ENCODE data around the gene FBL.

Gene FBL

DNA sequence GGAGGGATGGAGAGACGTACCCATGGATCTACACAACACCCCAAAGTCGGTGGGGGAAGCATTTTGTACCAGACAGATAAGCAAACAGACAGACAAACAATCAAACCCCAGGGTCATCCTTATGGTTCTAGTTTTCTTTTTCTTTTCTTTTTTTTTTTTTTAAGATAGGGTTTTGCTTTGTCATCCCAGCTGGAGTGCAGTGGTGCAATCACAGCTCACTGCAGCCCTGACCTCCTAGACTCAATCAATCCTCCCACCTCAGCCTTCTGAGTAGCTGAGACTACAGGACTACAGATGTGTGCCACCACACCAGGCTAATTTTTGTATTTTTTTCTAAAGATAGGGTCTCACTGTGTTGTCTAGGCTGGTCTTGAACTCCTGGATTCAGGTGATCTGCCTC lies 17.9 kb upstream of the FBL start:
- H3K36me3 ChIP-seq (ENCODE audit: control insufficient read depth in 2 of 2, insufficient read depth in 2 of 2, low read length in 2 of 2): no peaks in the 10 kb centered on the region

DNA sequence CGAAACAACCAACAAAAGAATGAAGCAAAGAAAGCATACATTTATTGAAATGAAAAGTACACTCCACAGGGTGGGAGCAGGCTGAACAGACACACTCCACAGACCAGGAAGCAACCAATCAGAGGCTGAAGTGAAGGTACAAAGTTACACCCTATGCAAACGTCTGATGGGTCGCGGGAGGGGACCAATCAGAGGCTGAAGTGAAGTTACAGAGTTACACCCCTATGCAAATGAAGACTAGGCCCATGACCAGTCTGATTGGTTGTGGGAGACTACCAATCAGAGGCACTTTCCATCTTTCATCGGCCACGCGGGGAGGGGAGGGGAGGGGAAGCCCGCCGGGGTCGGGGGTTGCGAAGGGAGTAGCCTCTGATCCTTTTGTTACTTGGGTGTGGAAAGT lies 12.4 kb upstream of the FBL start:
- H3K27ac ChIP-seq (ENCODE audit: low read length): no peak overlapping the region
- H3K4me1 ChIP-seq (ENCODE audit: control insufficient read depth, insufficient read depth, low read length): no peaks in the 10 kb centered on the region
- H3K4me3 ChIP-seq (ENCODE audit: low read length in 2 of 2): no peak overlapping the region
- H3K9ac ChIP-seq (ENCODE audit: low read length in 2 of 2): no peak overlapping the region
- no peaks in the 10 kb centered on the region for H3K9me3 ChIP-seq (ENCODE audit: control insufficient read depth in 2 of 2, low read length in 2 of 2)
- no peaks in the 10 kb centered on the region for H3K36me3 ChIP-seq (ENCODE audit: control insufficient read depth in 2 of 2, insufficient read depth in 2 of 2, low read length in 2 of 2)
- H3K27me3 ChIP-seq (ENCODE audit: control insufficient read depth in 1 of 2, insufficient read depth in 2 of 2, low read length in 2 of 2): peaks cover 0 to 2% of the 10 kb centered on the region in 2 donors

More for the DNA sequence above, 17.9 kb upstream of the FBL start:
- Histone ChIP-seq H3K9me3 (ENCODE audit: control insufficient read depth in 2 of 2, low read length in 2 of 2) (no peaks in the 10 kb centered on the region), H3K4me1 (ENCODE audit: control insufficient read depth, insufficient read depth, low read length) (no peaks in the 10 kb centered on the region), H3K27me3 (ENCODE audit: control insufficient read depth in 1 of 2, insufficient read depth in 2 of 2, low read length in 2 of 2) (peaks cover 0 to 2% of the 10 kb centered on the region in 2 donors), H3K27ac (ENCODE audit: low read length) (no peak overlapping the region), H3K4me3 (ENCODE audit: low read length in 2 of 2) (no peak overlapping the region), H3K9ac (ENCODE audit: low read length in 2 of 2) (no peak overlapping the region)

- H3K4me1 ChIP-seq (ENCODE audit: control insufficient read depth, insufficient read depth, low read length): no peaks in the 10 kb centered on the region
- H3K27me3 ChIP-seq (ENCODE audit: control insufficient read depth in 1 of 2, insufficient read depth in 2 of 2, low read length in 2 of 2): no peaks in the 10 kb centered on the region
- H3K36me3 ChIP-seq (ENCODE audit: control insufficient read depth in 2 of 2, insufficient read depth in 2 of 2, low read length in 2 of 2): no peaks in the 10 kb centered on the region
- H3K9ac ChIP-seq (ENCODE audit: low read length in 2 of 2): no peak overlapping the region
- H3K4me3 ChIP-seq (ENCODE audit: low read length in 2 of 2): no peak overlapping the region
- no peaks in the 10 kb centered on the region for H3K9me3 ChIP-seq (ENCODE audit: control insufficient read depth in 2 of 2, low read length in 2 of 2)
- H3K27ac ChIP-seq (ENCODE audit: low read length): no peak overlapping the region
These were observed 6.7 kb upstream of the FBL start for GRCh38 chr19:39852882-39853281.

GRCh38 chr19:39850892-39851291 lies 4.7 kb upstream of the FBL start:
- Histone ChIP-seq H3K4me3 (ENCODE audit: low read length in 2 of 2) (no peak overlapping the region), H3K36me3 (ENCODE audit: control insufficient read depth in 2 of 2, insufficient read depth in 2 of 2, low read length in 2 of 2) (no peaks in the 10 kb centered on the region), H3K27me3 (ENCODE audit: control insufficient read depth in 1 of 2, insufficient read depth in 2 of 2, low read length in 2 of 2) (no peaks in the 10 kb centered on the region), H3K4me1 (ENCODE audit: control insufficient read depth, insufficient read depth, low read length) (peaks cover 9% of the 10 kb centered on the region), H3K27ac (ENCODE audit: low read length) (no peak overlapping the region), H3K9me3 (ENCODE audit: control insufficient read depth in 2 of 2, low read length in 2 of 2) (no peaks in the 10 kb centered on the region), H3K9ac (ENCODE audit: low read length in 2 of 2) (no peak overlapping the region)

GRCh38 chr19:39848392-39848791 lies 2.2 kb upstream of the FBL start:
- Histone ChIP-seq H3K27ac (ENCODE audit: low read length) (no peak overlapping the region), H3K36me3 (ENCODE audit: control insufficient read depth in 2 of 2, insufficient read depth in 2 of 2, low read length in 2 of 2) (no peaks in the 10 kb centered on the region), H3K27me3 (ENCODE audit: control insufficient read depth in 1 of 2, insufficient read depth in 2 of 2, low read length in 2 of 2) (no peaks in the 10 kb centered on the region), H3K4me1 (ENCODE audit: control insufficient read depth, insufficient read depth, low read length) (peaks cover 24% of the 10 kb centered on the region), H3K9me3 (ENCODE audit: control insufficient read depth in 2 of 2, low read length in 2 of 2) (no peaks in the 10 kb centered on the region), H3K4me3 (ENCODE audit: low read length in 2 of 2) (no peak overlapping the region), H3K9ac (ENCODE audit: low read length in 2 of 2) (no peak overlapping the region)

GRCh38 chr19:39847525-39847924 lies 1.3 kb upstream of the FBL start:
- Histone ChIP-seq H3K4me3 (ENCODE audit: low read length in 2 of 2) (no peak overlapping the region), H3K36me3 (ENCODE audit: control insufficient read depth in 2 of 2, insufficient read depth in 2 of 2, low read length in 2 of 2) (no peaks in the 10 kb centered on the region), H3K9ac (ENCODE audit: low read length in 2 of 2) (no peak overlapping the region), H3K27me3 (ENCODE audit: control insufficient read depth in 1 of 2, insufficient read depth in 2 of 2, low read length in 2 of 2) (no peaks in the 10 kb centered on the region), H3K9me3 (ENCODE audit: control insufficient read depth in 2 of 2, low read length in 2 of 2) (no peaks in the 10 kb centered on the region), H3K4me1 (ENCODE audit: control insufficient read depth, insufficient read depth, low read length) (peaks cover 24% of the 10 kb centered on the region), H3K27ac (ENCODE audit: low read length) (no peak overlapping the region)

GRCh38 chr19:39846678-39847486 lies 703 bp upstream of the FBL start:
- H3K9me3 ChIP-seq (ENCODE audit: control insufficient read depth in 2 of 2, low read length in 2 of 2): no peaks in the 10 kb centered on the region
- H3K9ac ChIP-seq (ENCODE audit: low read length in 2 of 2): peak overlapping the region; percentile 89 to 90
- H3K27me3 ChIP-seq (ENCODE audit: control insufficient read depth in 1 of 2, insufficient read depth in 2 of 2, low read length in 2 of 2): no peaks in the 10 kb centered on the region
- H3K4me3 ChIP-seq (ENCODE audit: low read length in 2 of 2): peak overlapping the region; percentile 88 to 95
- peak overlapping the region; percentile 79 for H3K27ac ChIP-seq (ENCODE audit: low read length)
- H3K4me1 ChIP-seq (ENCODE audit: control insufficient read depth, insufficient read depth, low read length): peaks cover 24% of the 10 kb centered on the region
- no peaks in the 10 kb centered on the region for H3K36me3 ChIP-seq (ENCODE audit: control insufficient read depth in 2 of 2, insufficient read depth in 2 of 2, low read length in 2 of 2)

DNA sequence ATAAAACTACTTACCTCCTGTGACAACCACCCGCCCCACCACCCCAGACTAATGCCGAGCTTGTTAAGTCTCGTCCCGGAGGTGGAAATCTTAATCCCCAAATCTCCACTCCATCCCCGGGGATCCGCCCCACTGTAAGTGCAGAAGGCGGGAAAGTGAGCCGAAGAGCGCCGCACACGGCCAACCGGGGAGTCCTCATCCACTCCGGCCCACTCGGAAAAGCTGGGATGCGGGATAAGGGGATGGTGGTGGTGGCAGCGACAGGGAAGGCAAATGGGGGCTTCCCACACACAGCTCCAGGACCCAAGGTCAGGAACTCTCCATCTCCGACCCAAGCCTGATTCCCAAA lies 621 bp downstream of the FBL start:
- no peaks in the 10 kb centered on the region for H3K27me3 ChIP-seq (ENCODE audit: control insufficient read depth in 1 of 2, insufficient read depth in 2 of 2, low read length in 2 of 2)
- H3K4me3 ChIP-seq (ENCODE audit: low read length in 2 of 2): peak overlapping the region; percentile 88 to 95
- peak overlapping the region; percentile 88 to 90 for H3K9ac ChIP-seq (ENCODE audit: low read length in 2 of 2)
- peaks cover 27% of the 10 kb centered on the region for H3K4me1 ChIP-seq (ENCODE audit: control insufficient read depth, insufficient read depth, low read length)
- H3K9me3 ChIP-seq (ENCODE audit: control insufficient read depth in 2 of 2, low read length in 2 of 2): no peaks in the 10 kb centered on the region
- no peak overlapping the region for H3K27ac ChIP-seq (ENCODE audit: low read length)
- H3K36me3 ChIP-seq (ENCODE audit: control insufficient read depth in 2 of 2, insufficient read depth in 2 of 2, low read length in 2 of 2): no peaks in the 10 kb centered on the region

DNA sequence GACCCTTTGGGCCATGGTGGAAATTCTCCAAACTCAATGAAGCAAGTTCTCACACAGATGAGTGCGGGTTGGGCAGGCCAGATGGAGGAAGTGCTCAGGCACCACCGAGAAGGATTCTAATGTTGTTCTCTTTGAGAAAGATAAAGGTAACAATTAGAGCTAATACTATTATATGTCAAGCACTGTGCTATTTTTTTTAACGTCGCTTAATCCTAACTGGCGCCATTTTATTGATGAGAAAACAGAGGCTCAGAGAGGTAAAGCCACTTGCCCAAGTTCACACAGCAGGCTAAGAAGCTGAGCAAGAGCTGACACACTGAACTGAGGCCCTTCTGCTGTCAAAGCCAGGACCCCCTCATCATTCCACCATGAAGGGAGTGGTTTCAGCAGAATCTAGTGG lies 1.0 kb downstream of the FBL start:
- Histone ChIP-seq H3K9ac (ENCODE audit: low read length in 2 of 2) (peak overlapping the region; percentile 88 to 90), H3K27ac (ENCODE audit: low read length) (no peak overlapping the region), H3K27me3 (ENCODE audit: control insufficient read depth in 1 of 2, insufficient read depth in 2 of 2, low read length in 2 of 2) (no peaks in the 10 kb centered on the region), H3K4me3 (ENCODE audit: low read length in 2 of 2) (peak overlapping the region; percentile 88 to 95), H3K9me3 (ENCODE audit: control insufficient read depth in 2 of 2, low read length in 2 of 2) (no peaks in the 10 kb centered on the region), H3K4me1 (ENCODE audit: control insufficient read depth, insufficient read depth, low read length) (peaks cover 27% of the 10 kb centered on the region), H3K36me3 (ENCODE audit: control insufficient read depth in 2 of 2, insufficient read depth in 2 of 2, low read length in 2 of 2) (peaks cover 0 to under 1% of the 10 kb centered on the region in 2 donors)

DNA sequence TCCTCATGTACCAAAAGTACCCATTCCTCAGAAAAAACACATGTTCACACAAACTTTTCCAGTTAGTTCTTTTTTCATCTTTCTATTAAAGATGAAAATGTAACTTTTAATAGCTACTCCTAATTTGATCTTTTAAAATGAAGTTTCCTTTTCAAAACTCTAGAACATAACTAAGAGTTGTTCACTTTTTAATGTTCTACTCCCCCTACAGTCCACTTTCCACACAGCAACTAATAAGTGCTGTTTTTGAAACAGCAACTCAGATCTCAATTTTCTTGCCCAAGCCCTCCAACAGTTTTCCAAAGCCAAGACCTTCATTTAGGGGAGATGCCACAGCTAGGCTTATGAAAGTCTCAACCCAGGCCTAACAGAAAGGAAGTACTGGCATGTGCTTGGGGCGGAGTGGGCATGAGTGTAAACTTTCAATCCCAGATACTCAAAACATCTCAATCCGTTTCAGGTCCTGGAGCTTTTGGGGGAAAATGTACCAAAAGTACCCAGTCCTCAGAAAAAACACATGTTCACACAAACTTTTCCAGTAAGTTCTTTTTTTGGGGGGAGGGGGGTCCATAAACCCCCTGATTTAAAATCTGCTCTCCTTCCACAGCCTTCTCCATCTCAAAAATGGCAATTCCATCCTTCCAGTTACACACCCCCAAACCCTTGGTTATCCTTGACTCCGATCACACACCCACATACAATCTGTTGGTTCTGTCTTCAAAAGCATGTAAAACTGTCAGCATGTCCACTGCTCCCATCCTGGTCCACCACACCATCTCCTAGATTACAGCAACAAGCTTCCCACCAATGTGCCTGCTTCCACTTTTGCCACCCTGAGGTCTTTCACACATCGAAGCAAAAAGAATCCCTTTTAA lies 2.0 kb downstream of the FBL start:
- Histone ChIP-seq H3K4me3 (ENCODE audit: low read length in 2 of 2) (no peak overlapping the region), H3K27ac (ENCODE audit: low read length) (no peak overlapping the region), H3K9ac (ENCODE audit: low read length in 2 of 2) (peak overlapping the region in 1 of 2 donors; percentile 42)

More for the DNA sequence above, 2.0 kb downstream of the FBL start:
- Histone ChIP-seq H3K4me1 (ENCODE audit: control insufficient read depth, insufficient read depth, low read length) (peaks cover 27% of the 10 kb centered on the region), H3K27me3 (ENCODE audit: control insufficient read depth in 1 of 2, insufficient read depth in 2 of 2, low read length in 2 of 2) (no peaks in the 10 kb centered on the region), H3K9me3 (ENCODE audit: control insufficient read depth in 2 of 2, low read length in 2 of 2) (no peaks in the 10 kb centered on the region), H3K36me3 (ENCODE audit: control insufficient read depth in 2 of 2, insufficient read depth in 2 of 2, low read length in 2 of 2) (peaks cover 8 to 10% of the 10 kb centered on the region in 2 donors)

Measured in stomach smooth muscle (tissue), 2 donors.